HG02973 (cell line): ENCODE data around the gene ADAMTSL3.

Experiments used
- ATAC-seq: cut with Tn5 transposase; IDR thresholded peaks from one replicate; pipeline ENCODE4 v1.9.1; 2021; ENCODE audit warnings: moderate library complexity; ENCODE audit not compliant: unreplicated experiment

ADAMTSL3 gene

GRCh38 chr15:83913034-83913632 lies 259.2 kb downstream of the ADAMTSL3 start:
- no peak for ATAC-seq

DNA sequence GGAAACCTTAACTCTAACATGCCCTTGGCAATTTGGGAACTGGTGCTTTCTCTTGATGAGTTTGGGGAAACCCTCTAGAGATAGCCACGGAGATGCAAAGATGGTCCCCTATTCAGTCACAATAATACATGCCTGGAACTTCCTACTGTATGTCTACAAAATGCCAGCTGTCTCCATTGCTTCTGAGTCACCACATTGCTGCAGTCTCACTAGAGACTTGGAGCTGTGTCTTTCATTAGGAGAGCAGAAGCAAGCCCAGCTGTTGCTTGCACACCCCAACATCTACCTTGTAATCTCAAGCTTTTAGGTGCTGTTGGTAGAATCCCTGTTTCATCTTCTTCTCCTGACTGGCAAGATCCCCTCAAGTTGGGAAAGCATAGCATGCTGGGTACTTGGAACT lies 261.0 kb downstream of the ADAMTSL3 start:
- no peak for ATAC-seq

DNA sequence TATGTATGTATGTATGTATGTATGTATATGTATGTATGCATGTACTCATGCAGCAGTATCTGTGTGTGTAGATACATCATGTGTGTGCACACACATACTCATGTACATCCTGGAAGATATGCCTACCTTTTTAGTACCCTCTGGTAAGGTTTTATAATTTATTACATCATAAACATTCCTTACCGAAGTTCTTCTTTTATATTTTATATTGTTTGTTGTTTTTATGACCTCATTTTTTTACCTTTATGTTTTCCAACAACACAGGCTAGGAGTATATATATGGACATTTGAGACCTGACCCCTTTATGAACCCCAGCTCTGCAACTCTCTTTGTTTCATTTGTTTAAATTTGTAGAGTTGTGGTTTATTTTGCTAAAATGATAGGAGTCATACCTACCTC lies 263.5 kb downstream of the ADAMTSL3 start:
- ATAC-seq, result no peak

- no peak for ATAC-seq
Observed at GRCh38 chr15:83918011-83918410, 264.1 kb downstream of the ADAMTSL3 start.

GRCh38 chr15:83919319-83919830 lies 265.5 kb downstream of the ADAMTSL3 start:
- peak; percentile 72 for ATAC-seq

GRCh38 chr15:83919978-83920510 lies 266.1 kb downstream of the ADAMTSL3 start:
- no peak for ATAC-seq

- ATAC-seq, result no peak
Observed at GRCh38 chr15:83922649-83923294, 268.8 kb downstream of the ADAMTSL3 start.

GRCh38 chr15:83926116-83926515 lies 272.2 kb downstream of the ADAMTSL3 start:
- no peak for ATAC-seq

- ATAC-seq, result peak; percentile 41
Observed at GRCh38 chr15:83927704-83928391, 273.9 kb downstream of the ADAMTSL3 start.

GRCh38 chr15:83928392-83928734 lies 274.4 kb downstream of the ADAMTSL3 start:
- ATAC-seq, result peak; percentile 86

- peak; percentile 40 for ATAC-seq
Observed at GRCh38 chr15:83928878-83929418, 275.0 kb downstream of the ADAMTSL3 start.

DNA sequence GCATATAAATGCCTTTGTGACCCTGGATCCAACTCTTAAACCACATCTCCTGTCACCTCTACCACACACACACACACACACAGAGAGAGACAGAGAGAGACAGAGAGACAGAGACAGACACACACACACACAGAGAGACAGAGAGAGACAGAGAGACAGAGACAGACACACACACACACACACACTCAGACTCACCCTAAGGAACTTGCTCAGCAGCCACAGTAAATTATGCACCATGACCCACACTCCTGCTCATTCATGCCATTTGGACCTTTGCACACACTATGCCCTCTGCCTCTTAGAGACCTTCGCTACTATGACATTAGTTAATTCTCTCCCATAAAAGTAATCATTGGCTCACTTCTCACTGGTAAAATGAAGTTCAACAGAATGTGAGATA lies 275.7 kb downstream of the ADAMTSL3 start:
- ATAC-seq, result no peak

DNA sequence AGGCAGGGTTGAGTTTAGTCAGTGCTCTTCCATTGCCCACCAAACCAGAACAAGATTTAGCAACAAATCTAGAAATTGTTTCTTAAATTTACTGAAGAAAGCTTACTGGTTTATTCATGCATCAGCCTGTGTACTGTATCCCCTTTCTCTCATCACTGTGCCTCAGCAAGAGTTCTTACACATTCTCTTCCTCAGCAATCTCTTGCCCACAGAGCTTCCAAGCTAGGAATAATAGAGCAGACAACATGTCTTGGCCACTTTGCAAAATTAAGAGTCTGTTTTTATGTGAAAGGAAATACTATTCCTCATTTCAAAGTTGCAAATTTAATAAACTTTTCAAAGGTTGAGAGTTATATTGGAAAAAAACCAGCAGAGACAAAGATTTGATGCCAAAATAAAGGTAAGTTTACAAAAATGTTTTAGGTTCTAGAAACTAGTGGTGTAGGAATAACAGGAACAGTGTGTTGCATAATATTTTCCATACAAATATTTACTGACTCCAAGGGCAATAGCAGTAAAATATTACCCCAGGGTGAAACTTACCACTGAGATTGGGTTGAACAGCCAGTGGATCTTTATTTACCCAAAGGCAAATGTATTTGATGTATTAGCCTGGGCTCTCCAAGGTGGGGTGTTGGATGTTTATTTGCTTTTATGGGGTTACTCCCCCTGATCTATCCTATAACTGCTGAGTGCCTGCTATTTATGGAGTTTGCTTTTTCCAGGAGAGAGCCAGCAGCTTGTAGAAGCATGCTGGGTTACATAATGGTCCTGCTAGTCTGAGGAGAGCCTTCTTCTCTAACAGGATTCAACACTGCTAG lies 276.7 kb downstream of the ADAMTSL3 start:
- no peak for ATAC-seq

DNA sequence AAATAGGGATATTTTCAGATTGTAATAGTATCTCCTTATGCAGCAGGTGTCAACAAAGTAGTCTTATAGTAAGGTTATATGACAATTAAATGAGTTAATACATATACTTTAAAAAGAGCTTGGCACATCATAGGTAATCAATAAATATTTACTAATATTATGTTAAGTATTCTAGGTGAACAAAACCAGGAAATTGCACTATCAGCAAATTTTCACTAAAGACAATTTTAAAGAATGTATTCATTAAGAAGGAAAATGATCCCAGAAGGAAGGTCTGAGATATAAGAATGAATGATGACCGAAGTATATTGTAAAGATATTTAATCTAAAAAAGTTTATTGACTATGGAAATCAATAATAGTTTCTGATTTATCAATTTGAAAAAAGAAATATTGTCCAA lies 281.9 kb downstream of the ADAMTSL3 start:
- ATAC-seq, result no peak

DNA sequence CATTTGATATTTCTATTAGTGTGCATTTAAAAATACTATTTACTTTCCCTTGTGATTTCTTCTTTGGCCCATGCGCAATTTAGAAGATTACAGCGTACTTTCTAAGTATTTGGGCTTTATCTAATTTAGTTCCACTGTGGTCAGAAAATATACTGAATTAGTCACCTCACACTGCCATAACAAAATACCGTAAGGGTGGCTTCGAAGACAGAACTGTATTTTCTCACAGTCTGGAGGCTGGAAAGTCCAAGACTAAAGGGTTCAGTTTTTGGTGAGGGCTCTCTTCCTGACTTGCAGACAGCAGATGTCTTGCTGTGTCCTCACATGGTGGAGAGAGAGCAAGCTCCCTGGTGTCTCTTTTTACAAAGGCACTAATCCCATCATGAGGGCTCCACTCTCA lies 286.2 kb downstream of the ADAMTSL3 start:
- ATAC-seq, result no peak

GRCh38 chr15:83943043-83943442 lies 289.1 kb downstream of the ADAMTSL3 start:
- no peak for ATAC-seq

GRCh38 chr15:83943849-83944404 lies 290.0 kb downstream of the ADAMTSL3 start:
- no peak for ATAC-seq

DNA sequence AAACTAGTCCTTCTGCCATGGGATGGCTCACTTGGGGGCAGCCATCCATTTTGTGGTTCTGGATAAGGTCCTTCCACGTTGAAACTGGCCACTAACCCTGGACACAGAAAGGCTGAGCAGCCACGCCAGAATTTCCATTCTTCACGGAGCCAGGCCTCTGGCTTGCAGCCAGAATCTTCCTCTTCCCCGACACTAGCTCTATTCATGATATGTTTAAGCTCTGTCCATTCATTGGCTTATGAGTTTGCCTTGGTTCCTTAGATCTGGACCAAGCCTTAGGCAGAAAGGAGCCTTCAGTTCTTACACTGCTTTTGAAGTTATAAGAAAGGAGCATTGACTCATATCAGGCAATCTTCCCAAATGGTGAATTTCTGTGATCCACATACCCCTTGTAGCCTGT lies 293.2 kb downstream of the ADAMTSL3 start:
- no peak for ATAC-seq

DNA sequence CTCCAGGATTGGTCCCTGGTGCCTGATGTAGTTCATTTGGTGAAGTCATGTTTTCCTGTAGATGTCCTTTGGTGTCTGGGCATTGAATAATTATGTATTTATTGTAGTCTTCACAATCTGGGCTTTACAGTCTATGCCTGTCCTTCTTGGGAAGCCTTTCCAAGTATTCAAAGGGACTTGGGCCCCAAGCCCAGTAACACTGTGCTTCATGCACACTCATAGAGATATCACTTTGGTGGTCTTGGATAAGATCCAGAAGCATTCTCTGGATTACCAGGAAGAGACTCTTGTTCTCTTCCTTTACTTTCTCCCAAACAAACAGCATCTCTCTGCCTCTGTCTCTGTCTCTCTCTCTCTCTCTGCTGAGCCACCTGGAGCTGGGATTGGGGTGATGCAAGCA lies 300.6 kb downstream of the ADAMTSL3 start:
- no peak for ATAC-seq

DNA sequence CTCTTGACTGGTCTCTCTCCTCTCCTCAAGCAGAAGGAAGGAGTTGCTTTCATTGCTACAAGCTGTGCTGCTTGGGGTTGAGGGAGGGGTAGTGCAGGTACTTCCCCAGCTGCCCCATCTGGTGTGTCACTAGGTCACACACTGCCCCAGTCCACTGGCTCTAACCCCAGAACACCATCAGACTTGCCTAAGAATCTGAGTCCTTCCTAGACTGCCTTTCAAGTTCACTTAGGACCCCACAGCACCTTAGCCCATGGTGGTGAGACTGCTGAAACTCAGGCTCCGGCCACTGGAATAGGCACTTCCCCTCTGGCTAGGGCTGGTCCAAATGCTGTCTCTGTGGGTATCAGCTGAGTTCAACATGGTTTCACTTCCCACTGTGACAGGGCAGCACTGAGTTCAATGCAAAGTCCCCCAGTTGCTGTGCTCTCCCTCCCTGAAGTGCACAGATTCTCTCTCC lies 301.9 kb downstream of the ADAMTSL3 start:
- peak; percentile 97 for ATAC-seq
